ENCODE data around the gene RNU5D-1. TPM values are rescaled to one million over a fixed set of nuclear protein-coding genes. Genes with fewer than 3 reads are reported as not detected.

The RNU5D-1 gene
- total RNA-seq, 4 donors from 2014 or later = not detected

- Histone ChIP-seq H3K4me3 (no peak overlapping the region), H3K9me3 (no peaks in the 10 kb centered on the region), H3K27me3 (peaks cover 0 to 53% (median 0%) of the 10 kb centered on the region in 4 donors), H3K36me3 (no peaks in the 10 kb centered on the region), H3K27ac (no peak overlapping the region), H3K4me1 (no peaks in the 10 kb centered on the region)
- no peak for DNase-seq
- intact Hi-C loops (cut with DNase I) = no loop called here
- WGBS, 2 donors = 69 to 81% methylated on average over 2 to 3 of the region's 3 CpGs
- no peak for TF ChIP-seq CTCF (IDR thresholded peaks at IDR 0.05)
- TF ChIP-seq POLR2A (IDR thresholded peaks at IDR 0.05) = no peak
These were observed 41.6 kb downstream of the RNU5D-1 start for GRCh38 chr1:44689447-44689765.

DNA sequence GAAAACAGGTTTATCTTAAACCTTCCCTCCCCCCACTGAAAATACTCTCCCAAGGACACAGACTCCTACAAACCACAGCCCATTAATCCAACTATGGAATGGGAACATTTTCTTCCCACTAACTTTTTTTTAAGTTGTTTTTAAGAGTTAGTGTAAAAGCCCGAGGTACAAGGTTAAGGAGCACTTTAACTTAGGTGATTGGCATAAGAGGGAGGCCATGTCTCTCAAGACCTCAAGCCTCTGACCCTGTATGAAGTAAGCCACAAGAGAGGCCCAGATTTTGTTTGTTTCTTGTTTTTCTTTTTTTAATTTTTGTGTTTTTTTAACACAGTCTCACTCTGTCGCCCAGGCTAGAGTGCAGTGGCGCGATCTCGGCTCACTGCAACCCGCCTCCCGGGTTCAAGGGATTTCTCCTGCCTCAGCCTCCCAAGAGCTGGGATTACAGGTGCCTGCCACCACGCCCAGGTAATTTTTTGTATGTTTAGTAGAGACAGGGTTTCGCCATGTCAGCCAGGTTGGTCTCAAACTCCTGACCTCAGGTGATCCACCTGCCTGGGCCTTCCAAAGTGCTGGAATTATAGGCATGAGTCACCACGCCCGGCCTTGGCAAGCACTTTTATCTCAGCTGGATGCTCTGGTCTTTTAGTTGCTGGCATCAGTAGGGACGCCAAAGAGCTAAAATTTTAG, 42.1 kb downstream of the RNU5D-1 start:
- 72 to 75% methylated on average over 11 to 12 of the region's 12 CpGs for WGBS, 2 donors
- intact Hi-C loops (cut with DNase I) = no loop called here
- H3K36me3 ChIP-seq = no peaks in the 10 kb centered on the region
- no peak overlapping the region for H3K4me3 ChIP-seq
- peaks cover 0 to 53% (median 0%) of the 10 kb centered on the region in 4 donors for H3K27me3 ChIP-seq
- DNase-seq = no peak
- no peaks in the 10 kb centered on the region for H3K4me1 ChIP-seq
- H3K9me3 ChIP-seq = no peaks in the 10 kb centered on the region
- H3K27ac ChIP-seq = no peak overlapping the region
- TF ChIP-seq POLR2A (IDR thresholded peaks at IDR 0.05) (no peak), CTCF (IDR thresholded peaks at IDR 0.05) (no peak)

- intact Hi-C loops (cut with DNase I) = no loop called here
- Histone ChIP-seq H3K36me3 (no peaks in the 10 kb centered on the region), H3K4me3 (no peak overlapping the region), H3K27me3 (peaks cover 0 to 44% (median 0%) of the 10 kb centered on the region in 4 donors), H3K9me3 (no peaks in the 10 kb centered on the region), H3K27ac (no peak overlapping the region), H3K4me1 (no peaks in the 10 kb centered on the region)
- 73 to 85% methylated on average over 6 to 7 of the region's 8 CpGs for WGBS, 2 donors
- no peak for DNase-seq
- no peak for TF ChIP-seq CTCF (IDR thresholded peaks at IDR 0.05)
- no peak for TF ChIP-seq POLR2A (IDR thresholded peaks at IDR 0.05)
These were observed 45.1 kb downstream of the RNU5D-1 start for GRCh38 chr1:44685881-44686280.

- TF ChIP-seq POLR2A (IDR thresholded peaks at IDR 0.05) (no peak), CTCF (IDR thresholded peaks at IDR 0.05) (no peak)
- intact Hi-C loops (cut with DNase I) = no loop called here
These were observed 45.8 kb downstream of the RNU5D-1 start for GRCh38 chr1:44685218-44685617.

GRCh38 chr1:44684525-44684924, 46.4 kb downstream of the RNU5D-1 start:
- no peak for TF ChIP-seq CTCF (IDR thresholded peaks at IDR 0.05)
- no peak for TF ChIP-seq POLR2A (IDR thresholded peaks at IDR 0.05)
- H3K4me3 ChIP-seq = no peak overlapping the region
- 56 to 67% methylated on average over 1 of the region's 1 CpG for WGBS, 2 donors
- no peaks in the 10 kb centered on the region for H3K9me3 ChIP-seq
- no peak for DNase-seq
- intact Hi-C loops (cut with DNase I) = no loop called here
- peaks cover 0 to 30% (median 0%) of the 10 kb centered on the region in 4 donors for H3K27me3 ChIP-seq
- no peak overlapping the region for H3K27ac ChIP-seq
- no peaks in the 10 kb centered on the region for H3K4me1 ChIP-seq
- no peaks in the 10 kb centered on the region for H3K36me3 ChIP-seq

More at GRCh38 chr1:44685218-44685617, 45.8 kb downstream of the RNU5D-1 start:
- Histone ChIP-seq H3K36me3 (no peaks in the 10 kb centered on the region), H3K27ac (no peak overlapping the region), H3K27me3 (peaks cover 0 to 37% (median 0%) of the 10 kb centered on the region in 4 donors), H3K4me1 (no peaks in the 10 kb centered on the region), H3K4me3 (no peak overlapping the region), H3K9me3 (no peaks in the 10 kb centered on the region)
- WGBS, 2 donors = 96 to 98% methylated on average over 4 of the region's 4 CpGs
- no peak for DNase-seq
